Stimulated activated CD4-positive, alpha-beta T cell treated with anti-CD3 and anti-CD28 coated beads, Interleukin-1b, Interleukin-23, amount 100 ng/mL, for 4 hours (primary cell): Measurements from ENCODE around the gene AGAP2.
"Not testable (repeated sequence)": the region's sequence is repeated elsewhere in the genome, so short reads cannot be mapped to it uniquely, and the experiment has no call there.

Experiments used
- DNase-seq, 2 donors: peaks; one replicate each; pipeline ENCODE4 v3.0.0-alpha.2; 2020; ENCODE audit warnings: low read depth in 2 of 2

The AGAP2 gene

DNA sequence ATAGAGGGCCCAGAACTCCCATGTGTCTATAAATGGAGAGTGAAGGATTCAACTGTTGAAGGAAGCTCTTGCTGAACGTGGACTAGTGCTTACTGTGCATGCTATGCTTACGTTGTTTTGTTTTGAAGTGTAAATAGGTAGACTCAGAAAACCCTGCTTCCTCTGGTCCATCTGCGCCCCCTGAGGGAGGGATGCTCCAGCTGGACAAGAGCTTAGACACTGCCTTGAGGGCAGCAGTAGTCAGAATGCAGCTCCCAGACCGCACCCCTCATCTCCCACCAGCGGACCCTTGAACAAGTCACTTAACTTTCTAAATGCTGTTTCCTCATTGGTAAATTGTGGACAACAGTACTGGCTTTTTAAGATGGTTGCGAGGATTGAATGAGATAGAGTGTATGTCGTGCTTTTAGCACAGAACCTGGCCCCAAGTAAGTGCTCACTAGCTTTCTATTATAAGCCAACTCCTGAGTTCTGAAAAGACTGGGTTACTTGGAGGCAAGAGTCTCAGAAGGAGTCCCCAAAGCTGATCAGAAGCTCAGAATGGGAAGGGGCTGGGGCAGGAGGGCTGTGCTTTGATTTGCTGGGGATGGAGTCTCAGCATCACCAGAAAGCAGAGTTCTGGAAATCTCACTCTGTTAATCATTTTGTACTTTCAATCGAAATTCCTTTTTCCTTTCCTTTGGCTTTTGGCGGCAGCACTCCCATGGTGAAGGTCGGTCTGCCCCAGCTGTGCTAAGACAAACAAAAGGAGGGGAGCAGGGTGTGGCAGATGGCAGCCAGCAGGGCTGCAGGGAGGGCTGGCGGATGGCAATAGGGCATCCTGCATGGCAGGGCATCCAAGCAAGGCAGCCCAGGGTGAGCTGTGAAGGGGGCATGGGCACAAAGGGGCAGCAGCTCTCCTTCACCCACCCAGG is 15.6 kb downstream of the AGAP2 start:
- no peak for DNase-seq

DNA sequence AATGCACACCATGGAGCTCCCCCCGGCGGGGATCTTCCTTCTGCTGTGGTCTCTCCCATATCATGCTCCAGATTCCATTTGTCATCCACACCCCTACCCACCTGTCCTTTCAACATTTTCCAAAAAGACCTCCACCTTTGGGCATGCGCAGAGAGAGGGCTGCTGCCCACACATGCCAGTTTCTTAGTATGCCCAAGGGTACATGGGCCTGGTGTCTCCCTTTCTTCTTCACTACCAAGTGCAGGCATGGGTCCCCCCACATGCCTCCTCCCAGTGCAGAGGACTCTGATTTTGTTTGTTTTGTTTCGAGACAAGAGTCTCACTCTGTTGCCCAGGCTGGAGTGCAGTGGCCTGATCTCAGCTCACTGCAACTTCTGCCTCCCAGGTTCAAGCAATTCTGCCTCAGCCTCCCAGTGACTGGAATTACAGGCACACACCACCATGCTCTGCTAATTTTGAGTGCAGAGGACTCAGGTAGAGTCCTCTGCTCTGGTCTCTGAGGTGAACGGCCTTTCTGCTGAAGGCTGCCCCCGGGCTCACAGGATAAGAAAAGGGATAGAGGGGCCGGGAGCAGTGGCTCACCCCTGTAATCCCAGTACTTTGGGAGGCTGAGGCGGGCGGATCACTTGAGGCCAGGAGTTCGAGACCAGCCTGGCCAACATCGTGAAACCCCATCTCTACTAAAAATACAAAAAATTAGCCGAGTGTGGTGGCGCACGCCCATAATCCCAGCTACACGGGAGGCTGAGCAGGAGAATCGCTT is 16.5 kb downstream of the AGAP2 start:
- DNase-seq = not testable (repeated sequence)

DNA sequence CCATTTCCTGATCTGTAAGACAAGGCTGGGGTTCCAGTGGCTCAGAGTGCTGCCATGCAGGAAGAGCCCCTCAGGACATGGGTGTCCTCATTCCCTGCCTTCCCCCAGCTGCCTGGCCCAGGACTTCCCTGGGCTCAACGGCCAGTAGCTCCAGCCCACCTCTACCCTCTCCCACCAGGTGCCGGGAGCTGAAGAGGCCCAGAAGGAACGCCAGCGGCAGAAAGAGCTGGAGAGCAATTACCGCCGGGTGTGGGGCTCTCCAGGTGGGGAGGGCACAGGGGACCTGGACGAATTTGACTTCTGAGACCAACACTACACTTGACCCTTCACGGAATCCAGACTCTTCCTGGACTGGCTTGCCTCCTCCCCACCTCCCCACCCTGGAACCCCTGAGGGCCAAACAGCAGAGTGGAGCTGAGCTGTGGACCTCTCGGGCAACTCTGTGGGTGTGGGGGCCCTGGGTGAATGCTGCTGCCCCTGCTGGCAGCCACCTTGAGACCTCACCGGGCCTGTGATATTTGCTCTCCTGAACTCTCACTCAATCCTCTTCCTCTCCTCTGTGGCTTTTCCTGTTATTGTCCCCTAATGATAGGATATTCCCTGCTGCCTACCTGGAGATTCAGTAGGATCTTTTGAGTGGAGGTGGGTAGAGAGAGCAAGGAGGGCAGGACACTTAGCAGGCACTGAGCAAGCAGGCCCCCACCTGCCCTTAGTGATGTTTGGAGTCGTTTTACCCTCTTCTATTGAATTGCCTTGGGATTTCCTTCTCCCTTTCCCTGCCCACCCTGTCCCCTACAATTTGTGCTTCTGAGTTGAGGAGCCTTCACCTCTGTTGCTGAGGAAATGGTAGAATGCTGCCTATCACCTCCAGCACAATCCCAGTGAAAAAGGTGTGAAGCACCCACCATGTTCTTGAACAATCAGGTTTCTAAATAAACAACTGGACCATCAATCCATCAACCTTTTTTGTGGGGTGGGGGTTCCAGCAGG is 17.6 kb downstream of the AGAP2 start:
- DNase-seq = no peak

DNA sequence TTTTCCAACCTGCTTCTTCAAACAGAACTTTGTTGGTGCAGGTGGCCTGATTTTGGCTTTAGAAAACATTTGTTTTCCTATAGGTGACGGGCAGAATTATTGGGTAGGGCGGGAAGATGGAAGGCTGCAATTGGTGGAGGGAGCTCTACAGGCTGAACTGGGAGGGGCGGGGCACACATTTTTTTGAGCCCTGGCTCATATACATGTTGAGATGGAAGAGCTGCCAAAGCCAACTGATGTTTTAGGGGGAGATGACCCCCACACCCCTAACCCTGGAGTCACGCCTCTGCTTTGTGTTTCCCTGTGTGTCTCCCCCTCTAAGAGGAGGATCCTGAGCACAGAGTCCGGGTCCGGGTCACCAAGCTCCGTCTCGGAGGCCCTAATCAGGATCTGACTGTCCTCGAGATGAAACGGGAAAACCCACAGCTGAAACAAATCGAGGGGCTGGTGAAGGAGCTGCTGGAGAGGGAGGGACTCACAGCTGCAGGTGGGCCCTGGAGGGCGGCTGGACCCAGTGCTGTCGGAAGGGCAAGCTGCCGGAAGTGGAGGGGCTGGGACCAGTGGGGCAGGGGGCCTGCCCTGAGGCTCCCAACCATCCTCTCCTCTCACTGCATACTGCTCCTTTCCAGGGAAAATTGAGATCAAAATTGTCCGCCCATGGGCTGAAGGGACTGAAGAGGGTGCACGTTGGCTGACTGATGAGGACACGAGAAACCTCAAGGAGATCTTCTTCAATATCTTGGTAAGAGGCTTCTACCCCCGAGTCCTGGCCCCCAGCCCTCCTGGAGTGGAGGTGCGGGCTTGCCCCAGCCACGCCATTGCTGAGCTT is 18.6 kb downstream of the AGAP2 start:
- no peak for DNase-seq

DNA sequence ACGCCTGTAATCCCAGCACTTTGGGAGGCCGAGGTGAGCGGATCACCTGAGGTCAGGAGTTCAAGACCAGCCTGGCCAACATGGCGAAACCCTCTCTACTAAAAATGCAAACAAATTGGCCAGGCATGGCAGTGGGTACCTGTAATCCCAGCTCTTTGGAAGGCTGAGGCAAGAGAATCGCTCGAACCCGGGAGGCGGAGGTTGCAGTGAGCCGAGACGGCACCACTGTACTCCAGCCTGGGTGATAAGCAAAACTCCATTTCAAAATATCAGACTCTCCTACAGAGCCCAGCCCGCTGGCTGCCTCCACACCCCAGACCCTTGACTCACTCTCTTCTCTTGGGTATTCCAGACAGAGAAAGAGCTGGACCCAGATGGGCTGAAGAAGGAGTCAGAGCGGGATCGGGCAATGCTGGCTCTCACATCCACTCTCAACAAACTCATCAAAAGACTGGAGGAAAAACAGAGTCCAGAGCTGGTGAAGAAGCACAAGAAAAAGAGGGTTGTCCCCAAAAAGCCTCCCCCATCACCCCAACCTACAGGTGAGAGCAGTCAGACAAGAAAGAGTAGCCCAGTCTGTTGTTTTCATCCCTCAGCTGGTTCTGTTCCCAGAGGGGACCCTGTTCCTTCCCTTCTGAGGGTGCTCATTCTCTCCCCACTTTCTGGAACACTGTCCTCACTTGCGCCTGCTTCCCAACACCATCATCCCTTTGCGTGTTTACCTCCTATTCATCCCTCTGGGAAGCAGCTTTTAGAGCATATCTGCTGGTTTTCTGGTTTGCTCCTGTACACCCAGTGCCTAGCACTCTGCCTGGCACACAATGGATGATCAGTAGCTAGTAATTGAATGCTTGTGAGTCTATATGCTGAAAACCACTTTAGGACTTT is 19.7 kb downstream of the AGAP2 start:
- no peak for DNase-seq

DNA sequence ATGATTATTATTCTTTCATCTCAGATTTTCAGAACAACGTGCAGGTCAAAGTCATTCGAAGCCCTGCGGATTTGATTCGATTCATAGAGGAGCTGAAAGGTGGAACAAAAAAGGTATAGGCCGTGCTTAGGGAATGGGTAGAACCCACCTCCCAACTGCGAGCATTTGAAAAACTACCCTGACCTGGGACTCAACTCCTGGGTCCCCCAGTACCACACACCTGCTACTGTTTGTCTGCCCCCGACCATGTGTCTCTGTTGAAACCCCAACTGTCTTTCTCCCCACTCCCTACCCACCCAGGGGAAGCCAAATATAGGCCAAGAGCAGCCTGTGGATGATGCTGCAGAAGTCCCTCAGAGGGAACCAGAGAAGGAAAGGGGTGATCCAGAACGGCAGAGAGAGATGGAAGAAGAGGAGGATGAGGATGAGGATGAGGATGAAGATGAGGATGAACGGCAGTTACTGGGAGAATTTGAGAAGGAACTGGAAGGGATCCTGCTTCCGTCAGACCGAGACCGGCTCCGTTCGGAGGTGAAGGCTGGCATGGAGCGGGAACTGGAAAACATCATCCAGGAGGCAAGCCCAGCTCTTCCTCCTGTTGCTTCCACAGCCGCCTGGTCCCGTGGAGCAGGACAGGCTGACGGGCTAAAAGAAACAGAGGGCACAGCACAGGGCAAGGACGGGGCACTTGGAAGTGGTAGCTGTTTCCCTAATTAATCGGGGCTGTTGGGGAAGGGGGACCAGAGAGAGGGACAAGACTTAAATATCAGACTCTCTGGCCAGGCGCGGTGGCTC is 20.5 kb downstream of the AGAP2 start:
- no peak for DNase-seq

DNA sequence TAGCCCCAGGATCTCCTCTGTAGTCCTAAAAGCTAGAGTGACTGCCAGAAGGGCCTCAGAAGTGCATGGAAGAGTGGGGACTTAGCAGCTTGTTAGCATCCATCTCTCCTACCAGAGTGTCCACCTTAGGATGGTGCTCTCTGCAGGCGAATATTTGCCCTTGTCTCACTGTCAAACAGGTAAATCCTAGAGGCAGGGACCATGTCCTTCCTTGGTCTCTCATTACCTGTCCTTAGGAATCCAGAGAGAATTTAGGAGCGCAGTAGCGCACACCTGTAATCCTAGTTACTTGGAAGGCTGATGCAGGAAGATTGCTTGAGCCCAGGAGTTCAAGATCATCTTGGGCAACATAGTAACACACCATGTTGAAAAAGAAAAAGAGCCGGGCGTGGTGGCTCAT is 21.4 kb downstream of the AGAP2 start:
- no peak for DNase-seq

DNA sequence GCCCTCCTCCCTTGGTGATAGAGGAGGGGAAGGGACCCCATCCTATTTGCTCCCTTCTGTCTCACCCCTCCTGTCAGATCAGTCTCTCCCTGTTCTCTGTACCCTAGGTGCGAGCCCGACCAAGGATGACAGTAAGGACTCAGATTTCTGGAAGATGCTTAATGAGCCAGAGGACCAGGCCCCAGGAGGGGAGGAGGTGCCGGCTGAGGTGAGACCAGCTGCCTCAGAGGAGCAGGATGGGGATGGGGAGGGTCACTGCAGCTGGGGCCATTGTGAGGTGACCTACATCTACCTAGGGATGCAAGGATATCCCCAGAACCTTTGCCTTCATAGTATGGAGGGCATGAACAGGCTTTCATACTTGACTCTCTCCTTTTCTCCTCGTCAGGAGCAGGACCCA is 22.2 kb downstream of the AGAP2 start:
- DNase-seq = no peak

DNA sequence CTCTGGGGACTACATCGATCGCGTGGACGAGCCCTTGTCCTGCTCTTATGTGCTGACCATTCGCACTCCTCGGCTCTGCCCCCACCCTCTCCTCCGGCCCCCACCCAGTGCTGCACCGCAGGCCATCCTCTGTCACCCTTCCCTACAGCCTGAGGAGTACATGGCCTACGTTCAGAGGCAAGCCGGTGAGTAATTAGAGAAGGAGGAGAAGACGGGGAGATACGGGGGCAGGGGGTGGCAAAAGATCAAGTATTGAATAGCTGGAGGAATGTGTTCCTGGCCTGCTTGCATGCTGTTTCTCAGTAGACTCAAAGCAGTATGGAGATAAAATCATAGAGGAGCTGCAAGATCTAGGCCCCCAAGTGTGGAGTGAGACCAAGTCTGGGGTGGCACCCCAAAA is 22.8 kb downstream of the AGAP2 start:
- no peak for DNase-seq

DNA sequence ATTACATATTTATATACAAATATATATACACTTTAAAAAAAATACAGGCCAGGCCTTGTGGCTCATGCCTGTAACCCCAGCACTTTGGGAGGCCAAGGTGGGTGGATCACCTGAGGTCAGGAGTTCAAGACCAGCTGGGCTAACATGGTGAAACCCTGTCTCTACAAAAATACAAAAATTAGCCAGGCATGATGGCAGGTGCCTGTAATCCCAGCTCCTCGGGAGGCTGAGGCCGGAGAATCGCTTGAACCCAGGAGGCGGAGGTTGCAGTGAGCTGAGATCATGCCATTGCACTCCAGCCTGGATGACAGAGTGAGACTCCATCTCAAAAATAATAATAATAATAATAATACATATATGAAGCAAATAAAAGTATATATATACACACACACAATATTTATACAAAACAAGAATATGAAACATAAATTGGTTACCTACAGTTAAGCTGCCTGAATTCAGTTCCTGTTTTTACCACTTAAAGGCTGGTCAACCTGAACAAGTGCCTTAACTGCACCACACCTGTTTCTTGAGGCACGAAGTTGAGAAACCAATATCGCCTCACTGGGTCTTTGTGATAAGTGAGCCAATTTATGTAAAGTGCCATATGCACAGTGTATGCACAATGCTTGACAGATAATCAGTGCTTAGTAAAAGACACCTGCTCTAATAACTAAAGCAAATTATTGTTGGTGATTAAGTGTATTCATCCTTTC is 23.4 kb downstream of the AGAP2 start:
- not testable (repeated sequence) for DNase-seq

DNA sequence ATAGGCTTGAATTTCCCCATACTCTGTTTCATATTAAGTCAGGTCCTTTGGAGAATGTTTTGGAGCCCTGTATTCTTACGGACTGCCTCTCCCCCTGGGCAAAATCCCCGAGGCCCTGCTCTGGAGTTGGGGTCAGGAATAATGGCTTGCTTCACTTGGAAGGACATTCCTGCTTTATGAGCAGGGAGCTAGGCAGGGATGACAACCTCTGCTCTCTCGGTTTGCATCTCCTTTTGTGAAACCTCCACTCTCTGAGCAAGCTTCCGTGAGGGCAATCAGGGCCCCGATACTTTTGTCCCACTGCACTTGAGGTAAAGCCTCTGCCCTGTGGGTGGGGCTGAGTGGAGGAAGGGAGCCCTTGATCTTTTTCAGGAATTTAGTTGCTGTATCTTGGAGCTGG is 25.3 kb downstream of the AGAP2 start:
- no peak for DNase-seq

DNA sequence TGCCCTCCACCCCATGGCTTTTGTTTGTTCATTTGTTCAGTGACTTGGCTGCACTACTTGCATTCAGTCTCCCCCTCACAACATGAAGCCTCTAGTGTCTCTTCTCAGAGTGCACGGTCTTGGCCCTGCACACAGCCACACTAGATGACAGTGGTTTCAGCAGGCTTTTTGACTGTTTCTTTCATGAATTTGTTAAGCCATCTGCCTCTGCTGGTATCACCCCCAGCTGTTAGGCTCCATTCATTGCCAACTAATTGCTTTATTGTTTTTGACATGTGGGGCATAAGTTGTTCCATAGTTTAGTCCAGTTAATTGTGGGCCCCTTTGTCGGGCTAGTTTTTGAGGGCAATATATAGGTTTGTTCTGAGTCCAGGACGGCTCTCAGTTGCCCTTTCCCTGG is 25.8 kb downstream of the AGAP2 start:
- DNase-seq = no peak

DNA sequence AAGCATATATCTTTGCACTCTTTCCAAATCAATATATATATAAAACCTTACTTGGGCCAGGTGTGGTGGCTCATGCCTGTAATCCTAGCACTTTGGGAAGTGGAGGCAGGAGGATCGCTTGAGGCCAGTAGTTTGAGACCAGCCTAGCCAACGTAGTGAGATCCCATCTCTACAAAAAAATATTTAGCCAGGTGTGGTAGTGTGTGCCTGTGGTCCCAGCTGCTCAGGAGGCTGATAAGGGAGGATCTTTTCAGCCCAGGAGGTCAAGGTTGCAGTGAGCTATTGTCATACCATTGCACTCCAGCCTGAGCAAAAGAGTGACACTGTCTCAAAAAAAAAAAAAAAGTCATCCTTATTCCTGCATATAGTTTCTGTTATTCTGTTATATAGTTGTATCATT is 30.2 kb downstream of the AGAP2 start:
- no peak for DNase-seq

DNA sequence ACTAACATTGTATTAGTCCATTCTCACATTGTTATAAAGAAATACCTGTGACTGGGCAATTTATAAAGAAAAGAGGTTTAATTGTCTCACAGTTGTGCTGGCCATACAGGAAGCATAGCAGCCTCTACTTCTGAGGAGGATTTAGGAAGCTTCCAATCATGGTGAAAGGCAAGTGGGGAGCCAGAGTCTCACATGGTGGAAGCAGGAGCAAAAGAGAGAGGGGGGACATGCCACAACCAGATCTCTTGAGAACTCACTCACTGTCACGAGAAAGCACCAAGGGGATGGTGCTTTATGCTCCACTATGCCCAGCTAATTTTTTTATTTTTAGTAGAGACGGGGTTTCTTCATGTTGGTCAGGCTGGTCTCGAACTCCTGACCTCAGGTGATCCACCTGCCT is 31.3 kb downstream of the AGAP2 start:
- DNase-seq = no peak

DNA sequence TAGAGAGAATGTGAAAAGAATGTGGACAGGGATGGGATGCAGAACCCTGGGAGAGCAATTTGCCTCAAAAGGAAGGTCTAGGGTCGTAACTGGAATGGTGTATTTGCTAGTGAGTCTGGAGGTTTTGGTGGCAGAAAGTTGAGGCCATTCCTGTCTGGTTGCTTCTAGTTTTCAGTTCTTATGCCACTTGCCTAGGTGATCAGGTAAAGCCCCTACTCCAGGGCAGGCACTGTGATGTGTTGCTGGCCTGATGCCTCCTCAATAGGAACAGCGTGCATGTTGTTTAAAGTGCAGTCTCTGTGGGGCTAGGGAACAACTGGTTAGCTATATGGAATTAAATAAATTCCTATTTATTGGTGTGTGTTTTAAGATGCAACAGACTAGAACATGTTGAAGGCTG is 38.2 kb downstream of the AGAP2 start:
- DNase-seq = no peak

DNA sequence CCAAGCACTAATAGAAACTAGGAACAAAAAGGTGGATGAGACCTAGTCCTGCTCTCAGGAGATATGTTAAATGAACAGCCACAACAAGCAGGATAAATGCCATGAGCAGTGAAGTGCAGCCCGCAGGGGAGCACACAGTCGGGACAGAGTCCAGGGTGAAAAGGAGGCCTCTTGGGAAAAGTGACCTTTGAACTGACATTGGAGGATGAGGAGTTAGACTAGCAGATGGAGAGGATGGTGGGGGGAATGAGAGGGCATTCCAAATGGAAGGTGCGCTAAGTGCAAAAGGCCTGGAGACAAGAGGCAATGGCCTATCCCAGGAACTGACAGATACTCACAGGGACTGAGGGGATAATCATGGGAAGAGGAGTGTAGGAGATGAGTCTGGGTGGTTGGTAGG is 40.1 kb downstream of the AGAP2 start:
- DNase-seq = no peak

DNA sequence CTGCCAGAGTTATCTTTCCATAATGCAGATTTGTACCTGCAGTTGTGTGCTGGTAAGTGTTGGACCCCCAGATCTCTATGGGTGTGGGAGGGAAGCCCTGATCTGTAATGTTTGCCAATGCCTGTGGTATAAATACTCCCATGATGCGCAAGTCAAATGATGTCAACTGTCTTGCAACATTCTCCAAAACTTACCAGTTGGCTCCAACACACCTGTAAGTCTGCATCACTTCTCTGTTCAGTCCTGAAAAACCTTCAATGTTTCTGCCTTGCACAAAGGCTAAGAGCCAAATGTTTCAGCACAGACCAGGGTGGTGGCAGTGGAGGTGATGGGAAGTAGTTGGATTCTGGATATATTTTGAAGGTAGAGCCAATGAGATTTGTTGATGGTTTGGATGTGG is 41.5 kb downstream of the AGAP2 start:
- DNase-seq = no peak

DNA sequence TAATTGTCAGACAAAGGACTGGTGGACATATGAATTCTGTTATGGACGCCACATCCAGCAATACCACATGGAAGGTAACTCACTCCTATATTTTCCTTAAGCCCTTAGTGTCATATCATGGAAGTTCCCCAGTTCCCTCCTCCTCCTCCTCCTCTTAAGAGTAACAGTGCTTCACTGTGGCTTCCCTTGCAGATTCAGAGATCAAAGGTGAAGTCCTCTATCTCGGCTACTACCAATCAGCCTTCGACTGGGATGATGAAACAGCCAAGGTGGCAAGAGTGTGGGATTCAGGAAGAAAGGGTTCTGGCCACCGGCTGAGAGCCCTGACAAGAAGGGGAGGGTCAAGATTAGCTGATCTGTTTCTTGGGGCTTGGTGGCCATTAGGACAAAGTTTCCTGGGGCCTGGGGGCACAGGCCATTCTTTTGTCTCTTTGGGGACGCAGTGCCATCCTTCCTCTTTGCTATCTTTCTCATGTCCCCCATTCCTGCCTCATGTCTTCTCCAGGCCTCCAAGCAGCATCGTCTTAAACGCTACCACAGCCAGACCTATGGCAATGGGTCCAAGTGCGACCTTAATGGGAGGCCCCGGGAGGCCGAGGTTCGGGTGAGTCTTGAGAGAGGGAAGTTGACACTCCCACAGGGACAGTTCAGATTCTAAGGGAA is 42.6 kb downstream of the AGAP2 start:
- DNase-seq = no peak
